ENCODE data around the gene ARHGEF10L. TPM values are rescaled to one million over a fixed set of nuclear protein-coding genes. Genes with fewer than 3 reads are reported as not detected.

ARHGEF10L gene
- total RNA-seq, 2 experiments from 2014 or later: not detected

- POLR2A ChIA-PET: no interaction called here
- CTCF ChIA-PET: no interaction called here
These were observed 26.9 kb downstream of the ARHGEF10L start for GRCh38 chr1:17566417-17566816.

- CTCF ChIA-PET: no interaction called here
- POLR2A ChIA-PET: no interaction called here
These were observed 27.4 kb downstream of the ARHGEF10L start for GRCh38 chr1:17566892-17567291.

- ChIA-PET POLR2A (no interaction called here), CTCF (no interaction called here)
These were observed 28.1 kb downstream of the ARHGEF10L start for GRCh38 chr1:17567582-17567981.

- POLR2A ChIA-PET: no interaction called here
- CTCF ChIA-PET: no interaction called here
These were observed 28.8 kb downstream of the ARHGEF10L start for GRCh38 chr1:17568014-17568900.

- ChIA-PET CTCF (no interaction called here), POLR2A (no interaction called here)
These were observed 30.0 kb downstream of the ARHGEF10L start for GRCh38 chr1:17569200-17570139.

- POLR2A ChIA-PET: no interaction called here
These were observed 30.7 kb downstream of the ARHGEF10L start for GRCh38 chr1:17570228-17570627.

GRCh38 chr1:17572264-17572985 lies 32.9 kb downstream of the ARHGEF10L start:
- ChIA-PET CTCF (interaction anchor here (0.9 kb wide), 1 partner anchor 15 kb away, joined by 3 read pairs; no protein-coding TSS in a partner anchor), POLR2A (no interaction called here)

More at GRCh38 chr1:17570228-17570627, 30.7 kb downstream of the ARHGEF10L start:
- CTCF ChIA-PET: no interaction called here

- ChIA-PET POLR2A (no interaction called here), CTCF (no interaction called here)
These were observed 34.1 kb downstream of the ARHGEF10L start for GRCh38 chr1:17573518-17574041.

GRCh38 chr1:17574516-17574915 lies 35.0 kb downstream of the ARHGEF10L start:
- ChIA-PET CTCF (no interaction called here), POLR2A (no interaction called here)

GRCh38 chr1:17575797-17576518 lies 36.5 kb downstream of the ARHGEF10L start:
- CTCF ChIA-PET: no interaction called here

GRCh38 chr1:17576519-17576853 lies 37.0 kb downstream of the ARHGEF10L start:
- ChIA-PET POLR2A (no interaction called here), CTCF (no interaction called here)

More at GRCh38 chr1:17575797-17576518, 36.5 kb downstream of the ARHGEF10L start:
- POLR2A ChIA-PET: no interaction called here

GRCh38 chr1:17577907-17578297 lies 38.4 kb downstream of the ARHGEF10L start:
- CTCF ChIA-PET: no interaction called here
- POLR2A ChIA-PET: no interaction called here

GRCh38 chr1:17579951-17580939 lies 40.7 kb downstream of the ARHGEF10L start:
- ChIA-PET POLR2A (no interaction called here), CTCF (no interaction called here)

GRCh38 chr1:17581389-17582123 lies 42.1 kb downstream of the ARHGEF10L start:
- ChIA-PET POLR2A (no interaction called here), CTCF (no interaction called here)

- ChIA-PET CTCF (no interaction called here), POLR2A (no interaction called here)
These were observed 42.8 kb downstream of the ARHGEF10L start for GRCh38 chr1:17582124-17582774.

- CTCF ChIA-PET: no interaction called here
- POLR2A ChIA-PET: no interaction called here
These were observed 45.0 kb downstream of the ARHGEF10L start for GRCh38 chr1:17584539-17584938.
